ENCODE measurements around the gene JPT2.

DNA sequence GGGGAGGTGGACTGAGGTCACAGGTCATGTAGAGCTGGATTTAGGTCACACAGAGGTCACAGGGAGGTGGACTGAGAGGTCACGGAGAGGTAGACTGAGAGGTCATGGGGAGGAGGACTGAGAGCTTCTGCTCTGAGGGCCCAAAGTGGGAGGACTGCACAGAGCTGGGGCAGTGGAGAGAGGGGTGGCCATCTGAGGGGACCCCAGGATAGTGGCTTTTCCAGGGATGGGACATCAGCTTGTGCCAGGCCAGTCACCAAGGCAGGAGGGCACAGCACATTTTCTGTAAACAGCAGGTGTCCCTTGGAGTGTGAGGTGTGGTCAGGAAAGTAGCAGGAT, 26.1 kb upstream of the JPT2 start:
- TF ChIP-seq, protein P1, sequence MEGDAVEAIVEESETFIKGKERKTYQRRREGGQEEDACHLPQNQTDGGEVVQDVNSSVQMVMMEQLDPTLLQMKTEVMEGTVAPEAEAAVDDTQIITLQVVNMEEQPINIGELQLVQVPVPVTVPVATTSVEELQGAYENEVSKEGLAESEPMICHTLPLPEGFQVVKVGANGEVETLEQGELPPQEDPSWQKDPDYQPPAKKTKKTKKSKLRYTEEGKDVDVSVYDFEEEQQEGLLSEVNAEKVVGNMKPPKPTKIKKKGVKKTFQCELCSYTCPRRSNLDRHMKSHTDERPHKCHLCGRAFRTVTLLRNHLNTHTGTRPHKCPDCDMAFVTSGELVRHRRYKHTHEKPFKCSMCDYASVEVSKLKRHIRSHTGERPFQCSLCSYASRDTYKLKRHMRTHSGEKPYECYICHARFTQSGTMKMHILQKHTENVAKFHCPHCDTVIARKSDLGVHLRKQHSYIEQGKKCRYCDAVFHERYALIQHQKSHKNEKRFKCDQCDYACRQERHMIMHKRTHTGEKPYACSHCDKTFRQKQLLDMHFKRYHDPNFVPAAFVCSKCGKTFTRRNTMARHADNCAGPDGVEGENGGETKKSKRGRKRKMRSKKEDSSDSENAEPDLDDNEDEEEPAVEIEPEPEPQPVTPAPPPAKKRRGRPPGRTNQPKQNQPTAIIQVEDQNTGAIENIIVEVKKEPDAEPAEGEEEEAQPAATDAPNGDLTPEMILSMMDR (IDR thresholded peaks at IDR 0.05 in 4 of 5, conservative IDR thresholded peaks at IDR 0.05 in 1 of 5) = no peak
- no peak for TF ChIP-seq POLR2A (IDR thresholded peaks at IDR 0.05)

Measured in gastrocnemius medialis (tissue), 4 donors.